Measurements from ENCODE around the gene MYO1D.
"Not testable (repeated sequence)": the region's sequence is repeated elsewhere in the genome, so short reads cannot be mapped to it uniquely, and the experiment has no call there.

The MYO1D gene

DNA sequence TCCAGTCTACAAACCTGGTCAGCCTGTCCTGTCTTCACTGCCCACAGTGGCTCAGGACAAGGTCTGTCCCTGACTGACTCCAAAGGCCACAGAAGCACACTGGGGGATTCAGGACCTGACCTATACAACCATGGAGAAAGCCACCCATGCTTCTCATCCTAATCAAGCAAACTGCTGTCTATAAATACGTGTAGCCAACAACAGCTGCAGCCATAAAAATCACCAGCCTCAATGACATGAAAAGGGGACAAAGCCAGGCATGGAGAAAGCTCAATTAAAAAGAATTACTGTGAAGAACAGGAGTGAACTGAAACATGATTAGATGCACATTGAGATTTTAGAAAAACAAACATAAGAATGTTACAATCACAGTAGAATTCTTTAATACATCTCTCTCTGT lies 220.0 kb downstream of the MYO1D start:
- no peak for DNase-seq (ENCODE audit: low read depth in 2 of 2)
- TF ChIP-seq, protein P1, sequence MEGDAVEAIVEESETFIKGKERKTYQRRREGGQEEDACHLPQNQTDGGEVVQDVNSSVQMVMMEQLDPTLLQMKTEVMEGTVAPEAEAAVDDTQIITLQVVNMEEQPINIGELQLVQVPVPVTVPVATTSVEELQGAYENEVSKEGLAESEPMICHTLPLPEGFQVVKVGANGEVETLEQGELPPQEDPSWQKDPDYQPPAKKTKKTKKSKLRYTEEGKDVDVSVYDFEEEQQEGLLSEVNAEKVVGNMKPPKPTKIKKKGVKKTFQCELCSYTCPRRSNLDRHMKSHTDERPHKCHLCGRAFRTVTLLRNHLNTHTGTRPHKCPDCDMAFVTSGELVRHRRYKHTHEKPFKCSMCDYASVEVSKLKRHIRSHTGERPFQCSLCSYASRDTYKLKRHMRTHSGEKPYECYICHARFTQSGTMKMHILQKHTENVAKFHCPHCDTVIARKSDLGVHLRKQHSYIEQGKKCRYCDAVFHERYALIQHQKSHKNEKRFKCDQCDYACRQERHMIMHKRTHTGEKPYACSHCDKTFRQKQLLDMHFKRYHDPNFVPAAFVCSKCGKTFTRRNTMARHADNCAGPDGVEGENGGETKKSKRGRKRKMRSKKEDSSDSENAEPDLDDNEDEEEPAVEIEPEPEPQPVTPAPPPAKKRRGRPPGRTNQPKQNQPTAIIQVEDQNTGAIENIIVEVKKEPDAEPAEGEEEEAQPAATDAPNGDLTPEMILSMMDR (IDR thresholded peaks at IDR 0.05; ENCODE audit: low read depth, low read length), result no peak
- H3K4me3 ChIP-seq (replicated peaks in 1 of 2; ENCODE audit: low read depth in 2 of 2, low read length in 2 of 2), result no peak overlapping the region

DNA sequence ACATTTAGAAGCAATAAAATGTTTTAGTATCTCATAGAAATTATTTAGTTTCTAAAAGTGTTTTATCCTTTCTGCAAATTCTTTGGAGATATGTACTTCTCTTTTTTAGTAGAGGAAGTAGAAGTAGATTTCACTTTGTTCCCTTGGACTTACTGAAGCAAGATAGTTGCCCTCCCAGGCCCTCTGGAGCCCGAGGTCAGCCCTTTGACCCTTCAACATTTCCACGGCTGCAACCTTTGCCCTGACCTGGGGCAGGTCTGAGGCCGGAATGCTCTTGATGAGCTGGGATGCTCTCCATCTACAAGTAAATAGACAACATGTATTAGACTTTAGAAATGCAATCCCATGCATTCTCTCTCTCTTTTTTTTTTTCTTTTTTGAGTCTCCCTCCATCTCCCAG lies 222.6 kb downstream of the MYO1D start:
- TF ChIP-seq, protein P1 (IDR thresholded peaks at IDR 0.05; ENCODE audit: low read depth, low read length), result no peak
- DNase-seq (ENCODE audit: low read depth in 2 of 2), result no peak

DNA sequence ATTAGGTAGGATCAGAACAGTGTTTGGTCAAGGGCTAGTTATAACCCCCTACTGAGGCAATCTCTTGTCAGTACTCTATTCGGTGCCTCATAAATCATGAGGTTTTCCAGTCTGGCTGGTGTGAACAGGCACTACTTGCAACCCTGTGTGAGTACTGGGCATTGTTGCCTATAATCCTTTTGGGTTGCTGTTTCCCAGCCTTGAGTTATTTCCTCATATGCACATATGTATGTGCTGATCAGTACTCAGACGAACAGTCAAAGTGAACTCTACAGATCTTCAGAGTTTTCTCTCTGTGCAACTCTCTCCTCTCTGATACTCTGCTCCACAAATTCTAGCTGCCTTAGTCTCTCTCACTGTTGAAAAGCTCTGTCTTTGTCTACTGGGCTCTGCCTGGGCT lies 225.8 kb downstream of the MYO1D start:
- TF ChIP-seq, protein P1 (IDR thresholded peaks at IDR 0.05; ENCODE audit: low read depth, low read length), result no peak
- DNase-seq (ENCODE audit: low read depth in 2 of 2), result no peak
- no peak overlapping the region for H3K4me3 ChIP-seq (replicated peaks in 1 of 2; ENCODE audit: low read depth in 2 of 2, low read length in 2 of 2)

More for the DNA sequence above, 222.6 kb downstream of the MYO1D start:
- no peak overlapping the region for H3K4me3 ChIP-seq (replicated peaks in 1 of 2; ENCODE audit: low read depth in 2 of 2, low read length in 2 of 2)

DNA sequence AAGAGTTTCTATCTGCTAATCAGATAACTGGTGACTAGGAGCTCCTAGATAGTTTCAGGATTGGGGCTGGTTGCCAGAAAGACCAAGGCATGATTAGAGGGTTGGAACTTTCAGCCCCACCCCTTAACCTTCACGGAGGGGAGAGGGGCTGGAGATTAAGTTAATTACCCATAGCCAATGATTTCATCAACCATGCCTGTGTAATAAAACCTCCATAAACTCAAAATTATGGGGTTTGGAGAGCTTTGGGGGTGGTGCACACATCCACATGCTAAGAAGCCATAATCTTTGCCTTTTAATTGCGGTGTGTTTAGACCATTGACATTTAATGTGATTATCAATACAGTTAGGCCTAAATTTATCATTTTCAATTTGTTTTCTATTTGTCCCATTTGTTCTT lies 228.5 kb downstream of the MYO1D start:
- TF ChIP-seq, protein P1 (IDR thresholded peaks at IDR 0.05; ENCODE audit: low read depth, low read length), result no peak
- DNase-seq (ENCODE audit: low read depth in 2 of 2), result no peak
- no peak overlapping the region for H3K4me3 ChIP-seq (replicated peaks in 1 of 2; ENCODE audit: low read depth in 2 of 2, low read length in 2 of 2)

DNA sequence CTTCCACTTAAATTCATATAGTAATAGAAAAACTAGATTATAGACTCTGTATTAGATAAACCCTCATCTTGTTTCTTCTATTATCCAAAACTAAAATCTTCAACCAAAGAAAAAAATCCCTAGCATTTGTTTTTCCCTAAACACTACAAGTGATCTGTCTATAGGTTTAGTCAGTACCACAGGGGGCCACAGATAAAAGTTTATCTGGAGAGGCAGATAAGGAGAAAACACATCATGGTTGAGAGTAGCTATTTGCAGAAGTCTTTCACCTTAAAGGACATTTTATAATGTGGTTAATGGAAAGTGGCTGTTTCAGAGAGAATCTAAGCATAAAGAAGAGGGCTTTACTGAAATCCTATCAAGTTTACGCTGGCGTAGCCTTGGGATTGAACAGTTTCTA lies 230.0 kb downstream of the MYO1D start:
- H3K4me3 ChIP-seq (replicated peaks in 1 of 2; ENCODE audit: low read depth in 2 of 2, low read length in 2 of 2), result no peak overlapping the region
- TF ChIP-seq, protein P1 (IDR thresholded peaks at IDR 0.05; ENCODE audit: low read depth, low read length), result no peak
- no peak for DNase-seq (ENCODE audit: low read depth in 2 of 2)

DNA sequence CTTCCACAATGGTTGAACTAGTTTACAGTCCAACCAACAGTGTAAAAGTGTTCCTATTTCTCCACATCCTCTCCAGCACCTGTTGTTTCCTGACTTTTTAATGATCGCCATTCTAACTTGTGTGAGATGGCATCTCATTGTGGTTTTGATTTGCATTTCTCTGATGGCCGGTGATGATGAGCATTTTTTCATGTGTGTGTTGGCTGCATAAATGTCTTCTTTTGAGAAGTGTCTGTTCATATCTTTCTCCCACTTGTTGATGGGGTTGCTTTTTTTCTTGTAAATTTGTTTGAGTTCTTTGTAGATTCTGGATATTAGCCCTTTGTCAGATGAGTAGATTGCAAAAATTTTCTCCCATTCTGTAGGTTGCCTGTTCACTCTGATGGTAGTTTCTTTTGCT lies 235.4 kb downstream of the MYO1D start:
- not testable (repeated sequence) for DNase-seq (ENCODE audit: low read depth in 2 of 2); H3K4me3 ChIP-seq (replicated peaks in 1 of 2; ENCODE audit: low read depth in 2 of 2, low read length in 2 of 2)

DNA sequence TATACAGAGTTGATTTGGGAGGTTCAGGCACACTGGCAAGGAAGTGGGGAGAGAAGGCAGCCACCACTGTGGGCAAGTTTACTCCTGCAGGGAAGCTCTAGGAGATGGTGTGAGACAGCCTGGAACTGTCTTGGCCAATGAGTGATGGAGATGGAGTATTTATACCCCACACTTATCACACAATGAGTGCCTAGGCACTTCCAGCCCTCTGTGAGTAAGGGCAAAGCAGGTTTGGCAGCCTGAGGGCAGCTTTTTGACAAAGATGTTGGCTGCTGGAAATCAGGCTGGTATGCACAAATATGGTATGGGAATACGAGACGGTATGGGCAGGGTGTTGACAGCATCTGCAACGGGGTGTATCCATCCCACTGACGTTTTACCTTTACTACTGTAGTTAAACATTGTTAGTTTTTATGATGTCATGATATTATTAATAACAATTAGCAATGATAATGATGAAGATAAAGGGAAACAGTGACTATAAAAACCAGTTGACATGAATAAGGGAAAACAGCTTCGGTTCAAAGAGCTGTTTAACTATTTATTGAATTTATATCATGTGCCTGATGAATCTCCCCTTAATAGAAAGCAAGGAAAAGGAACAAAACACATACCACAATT lies 240.2 kb downstream of the MYO1D start:
- no peak for DNase-seq (ENCODE audit: low read depth in 2 of 2)
- TF ChIP-seq, protein P1 (IDR thresholded peaks at IDR 0.05; ENCODE audit: low read depth, low read length), result no peak

More for the DNA sequence above, 240.2 kb downstream of the MYO1D start:
- no peak overlapping the region for H3K4me3 ChIP-seq (replicated peaks in 1 of 2; ENCODE audit: low read depth in 2 of 2, low read length in 2 of 2)
